Subcutaneous abdominal adipose tissue (tissue), 5 donors: ENCODE data around the gene ARID3A.
A peak's percentile ranks its signal among the peaks of the same experiment; 100 is the strongest.

ENCODE experiments used
- H3K27ac ChIP-seq: one replicate; pipeline ENCODE4 v1.7.0; 2013; ENCODE audit warnings: low read depth, mild to moderate bottlenecking, inconsistent platforms, low read length, moderate library complexity
- H3K27me3 ChIP-seq, 5 donors: one replicate each; pipeline ENCODE4 v1.7.0; 2013; ENCODE audit warnings: low read length in 5 of 5, inconsistent platforms in 1 of 5; ENCODE audit not compliant: control insufficient read depth in 5 of 5, insufficient read depth in 4 of 5
- H3K36me3 ChIP-seq, 5 donors: one replicate each; pipeline ENCODE4 v1.7.0; 2013; ENCODE audit warnings: low read length in 5 of 5; ENCODE audit not compliant: control insufficient read depth in 5 of 5, insufficient read depth in 5 of 5
- H3K4me1 ChIP-seq, 5 donors: one replicate each; pipeline ENCODE4 v1.7.0; 2013; ENCODE audit warnings: low read length in 5 of 5, mild to moderate bottlenecking in 3 of 5, moderate library complexity in 1 of 5; ENCODE audit not compliant: control insufficient read depth in 5 of 5, insufficient read depth in 5 of 5
- H3K4me3 ChIP-seq, 5 donors: one replicate each; pipeline ENCODE4 v1.7.0; 2013; ENCODE audit warnings: low read length in 5 of 5, low read depth in 1 of 5
- H3K9ac ChIP-seq, 5 donors: one replicate each; pipeline ENCODE4 v1.7.0; 2013; ENCODE audit warnings: low read length in 5 of 5, mild to moderate bottlenecking in 4 of 5, moderate library complexity in 3 of 5
- H3K9me3 ChIP-seq, 5 donors: one replicate each; pipeline ENCODE4 v1.7.0; 2013; ENCODE audit warnings: low read length in 5 of 5; ENCODE audit not compliant: control insufficient read depth in 5 of 5
- donor health status: healthy.
- donor health status: healthy.
- donor health status: healthy.
- donor health status: healthy.
- donor health status: healthy.

ARID3A gene

DNA sequence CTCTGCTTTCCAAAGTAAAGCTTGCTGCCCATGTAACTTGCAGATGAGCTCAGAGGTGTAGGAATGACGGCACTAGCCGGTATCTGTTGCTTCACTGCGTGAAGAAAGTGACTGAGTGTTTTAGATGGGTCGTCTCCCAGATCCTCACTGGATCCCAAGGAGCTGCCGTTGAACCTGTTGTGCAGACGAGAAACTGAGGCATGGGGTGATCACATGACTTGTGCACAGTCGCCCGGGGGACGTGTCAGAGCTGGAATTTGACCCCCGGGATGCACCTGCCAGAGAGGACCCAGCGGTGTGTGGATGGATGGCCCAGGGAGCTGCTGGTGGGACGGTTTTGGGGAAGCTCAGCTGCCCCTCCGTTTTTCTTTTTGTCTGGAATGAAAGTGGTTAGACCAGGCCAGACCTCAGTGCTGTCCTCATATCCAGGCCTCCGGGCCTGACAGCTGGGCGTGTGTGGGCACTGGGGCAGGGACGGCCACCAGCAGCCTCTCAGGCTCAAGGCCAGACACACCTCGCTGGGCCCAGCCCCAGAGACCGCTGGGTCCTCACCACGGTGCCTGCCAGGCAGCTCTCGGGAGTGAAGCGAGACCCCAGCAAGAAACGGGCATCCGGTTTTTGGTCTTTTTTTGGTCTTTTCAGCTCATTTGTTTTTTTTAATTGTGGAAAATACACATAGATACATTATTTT, 12.5 kb downstream of the ARID3A start:
- Histone ChIP-seq H3K9ac (no peak overlapping the region), H3K4me3 (no peak overlapping the region), H3K4me1 (peaks cover 4 to 72% (median 44%) of the 10 kb centered on the region in 5 donors), H3K9me3 (no peaks in the 10 kb centered on the region), H3K36me3 (peaks cover 0 to 16% (median 6%) of the 10 kb centered on the region in 5 donors), H3K27me3 (no peaks in the 10 kb centered on the region), H3K27ac (no peak overlapping the region)

DNA sequence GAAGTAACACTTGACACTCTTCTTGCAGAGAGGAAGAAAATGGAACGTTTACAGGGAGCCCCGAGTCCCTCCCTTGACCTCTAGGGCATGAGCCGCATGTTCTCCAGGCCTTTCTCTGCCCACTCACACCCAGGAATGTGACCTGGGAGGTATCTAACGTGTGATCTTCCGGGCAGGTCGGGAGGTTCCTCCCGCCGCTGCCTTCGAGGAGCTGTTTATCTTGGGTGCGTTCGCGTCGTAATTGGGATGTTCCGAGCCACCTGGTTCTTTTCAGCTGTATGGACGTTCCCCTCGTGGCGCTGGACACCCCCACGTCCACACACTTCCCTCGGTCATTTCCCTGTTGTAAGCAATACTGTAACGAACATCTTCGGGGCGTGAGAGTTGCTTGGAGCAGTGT, 13.6 kb downstream of the ARID3A start:
- Histone ChIP-seq H3K27me3 (no peaks in the 10 kb centered on the region), H3K36me3 (peaks cover 0 to 22% (median 6%) of the 10 kb centered on the region in 5 donors), H3K4me3 (no peak overlapping the region), H3K4me1 (peaks cover 4 to 67% (median 36%) of the 10 kb centered on the region in 5 donors), H3K27ac (no peak overlapping the region), H3K9ac (no peak overlapping the region), H3K9me3 (no peaks in the 10 kb centered on the region)

DNA sequence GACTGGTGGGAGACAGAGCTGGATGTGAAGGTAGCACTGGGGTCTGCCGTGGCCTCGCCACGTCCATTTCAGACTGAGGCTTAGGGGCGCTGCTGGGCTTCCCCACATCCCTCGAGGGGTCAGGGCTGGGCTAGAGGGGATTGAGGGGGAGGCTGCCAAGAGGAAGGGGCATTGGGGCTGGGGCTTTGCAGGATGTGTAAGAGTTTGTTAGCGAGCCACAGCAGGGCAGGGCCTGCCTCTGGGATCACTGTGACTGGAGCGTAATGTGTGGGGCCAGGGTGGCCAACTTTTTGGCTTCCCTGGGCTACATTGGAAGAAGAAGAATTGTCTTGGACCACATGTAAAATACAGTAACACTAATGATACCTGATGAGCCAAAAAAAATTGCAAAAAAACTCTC, 14.1 kb downstream of the ARID3A start:
- Histone ChIP-seq H3K36me3 (peaks cover 0 to 22% (median 6%) of the 10 kb centered on the region in 5 donors), H3K4me3 (no peak overlapping the region), H3K9ac (peak overlapping the region in 1 of 5 donors; percentile 47), H3K27ac (peak overlapping the region; percentile 41), H3K27me3 (no peaks in the 10 kb centered on the region), H3K9me3 (no peaks in the 10 kb centered on the region), H3K4me1 (peaks cover 4 to 65% (median 36%) of the 10 kb centered on the region in 5 donors)

DNA sequence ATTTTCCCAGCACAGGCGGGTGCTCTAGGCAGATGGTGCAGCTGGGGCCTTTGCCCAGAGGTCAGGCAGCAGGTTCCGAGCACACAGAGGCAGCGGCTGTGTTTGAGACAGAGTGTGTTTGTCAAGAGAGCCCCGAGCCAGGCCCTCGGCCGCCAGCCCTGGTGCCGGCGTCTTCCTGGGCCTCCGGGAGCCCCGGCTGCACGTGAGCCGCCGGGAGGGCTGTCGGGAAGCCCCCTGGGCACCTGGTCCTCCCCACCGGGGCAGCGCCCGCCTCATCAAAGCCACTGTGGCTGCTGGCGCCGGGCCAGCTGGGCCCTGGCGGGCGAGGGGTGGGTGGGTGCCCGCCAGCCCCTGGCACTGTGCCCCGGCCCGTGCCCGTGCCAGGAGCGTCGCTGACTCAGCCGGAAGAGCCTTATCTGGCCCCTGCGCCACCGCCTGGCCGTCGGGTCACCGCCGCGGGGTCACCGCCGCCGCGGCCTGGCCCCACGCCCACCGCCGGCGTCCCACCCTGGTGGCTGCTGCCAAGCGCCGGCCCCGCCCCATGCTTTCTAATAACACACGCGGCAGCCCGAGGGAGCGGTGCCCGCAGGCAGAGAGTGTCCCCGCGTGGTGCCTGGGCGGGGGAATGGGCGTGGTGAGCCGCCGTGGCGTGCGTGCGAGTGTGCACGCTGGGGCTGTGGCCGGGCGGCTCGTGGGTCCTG, 14.9 kb downstream of the ARID3A start:
- Histone ChIP-seq H3K9me3 (no peaks in the 10 kb centered on the region), H3K9ac (peak overlapping the region in 2 of 5 donors; percentile 30 to 47), H3K4me1 (peaks cover 4 to 66% (median 32%) of the 10 kb centered on the region in 5 donors), H3K36me3 (peaks cover 0 to 22% (median 6%) of the 10 kb centered on the region in 5 donors), H3K27me3 (no peaks in the 10 kb centered on the region), H3K27ac (peak overlapping the region; percentile 41), H3K4me3 (peak overlapping the region in 3 of 5 donors; percentile 42 to 62 (median 52))

DNA sequence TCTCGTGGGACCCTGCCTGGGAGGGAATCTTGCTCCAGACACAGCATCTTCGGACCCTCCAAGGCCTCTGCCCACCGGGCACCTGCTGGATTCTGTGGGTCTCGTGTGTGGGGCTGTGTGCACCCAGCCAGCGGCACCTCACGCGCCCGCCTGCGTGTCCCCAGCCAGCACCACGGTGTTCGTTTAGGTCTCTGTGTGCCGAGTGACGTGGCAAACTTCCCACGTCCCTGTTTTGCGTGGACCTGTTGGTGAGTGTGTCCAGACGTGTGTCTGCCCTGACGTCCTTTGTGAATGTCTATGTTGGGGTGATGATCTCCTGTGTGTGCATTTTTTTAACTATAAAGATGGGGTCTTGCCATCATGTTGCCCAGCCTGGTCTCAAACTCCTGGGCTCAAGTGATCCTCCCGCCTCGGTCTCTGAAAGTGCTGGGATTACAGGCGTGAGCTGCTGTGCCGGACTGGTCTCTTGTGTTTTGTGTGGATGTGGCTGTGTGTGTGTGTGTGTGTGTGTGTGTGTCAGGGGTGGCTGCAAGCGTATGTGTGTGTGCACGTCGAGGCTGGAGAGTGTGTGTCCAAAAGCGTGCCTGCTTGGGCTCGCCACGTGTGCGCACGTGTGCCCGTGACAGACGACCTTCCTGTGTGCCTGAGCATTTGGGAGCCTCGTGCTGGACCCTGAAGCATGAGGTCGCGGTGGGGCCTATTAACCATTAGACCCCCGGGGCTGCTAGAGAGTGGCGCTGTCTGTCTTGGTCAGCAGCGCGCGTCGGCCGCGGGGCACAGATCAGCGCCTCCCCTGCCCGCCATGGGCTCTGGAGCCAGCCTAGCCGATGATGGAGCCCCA, 15.7 kb downstream of the ARID3A start:
- Histone ChIP-seq H3K36me3 (peaks cover 0 to 22% (median 6%) of the 10 kb centered on the region in 5 donors), H3K4me1 (peaks cover 4 to 61% (median 32%) of the 10 kb centered on the region in 5 donors), H3K27me3 (no peaks in the 10 kb centered on the region), H3K9me3 (no peaks in the 10 kb centered on the region), H3K4me3 (peak overlapping the region in 4 of 5 donors; percentile 23 to 62 (median 47)), H3K9ac (no peak overlapping the region), H3K27ac (peak overlapping the region; percentile 41)

DNA sequence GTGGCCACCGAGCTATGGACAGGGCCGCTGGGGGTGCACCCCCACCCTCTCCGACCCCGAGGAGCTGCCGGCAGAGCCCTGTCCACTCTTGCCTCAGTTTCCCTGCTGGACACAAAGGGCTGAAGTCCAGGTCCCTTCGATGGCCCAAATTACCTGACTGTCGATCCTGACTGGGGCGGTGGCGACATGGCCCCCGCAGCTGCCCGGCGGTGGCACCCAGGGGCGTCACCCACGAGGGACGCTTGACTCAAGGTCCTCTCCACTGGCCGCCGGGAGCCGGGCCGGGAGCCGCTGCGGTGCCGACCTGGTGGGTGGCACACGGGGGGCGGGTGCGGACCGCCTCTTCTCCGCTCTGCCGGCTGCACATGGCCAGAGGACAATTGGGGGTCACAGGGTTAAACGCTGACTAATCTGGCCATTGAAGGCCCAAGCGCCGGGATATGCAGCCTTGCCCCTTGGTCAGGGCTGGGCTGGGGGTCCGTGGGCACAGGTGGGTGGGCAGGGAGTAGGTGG, 16.4 kb downstream of the ARID3A start:
- Histone ChIP-seq H3K4me3 (peak overlapping the region in 1 of 5 donors; percentile 62), H3K9ac (no peak overlapping the region), H3K9me3 (no peaks in the 10 kb centered on the region), H3K36me3 (peaks cover 0 to 20% (median 6%) of the 10 kb centered on the region in 5 donors), H3K27me3 (no peaks in the 10 kb centered on the region), H3K4me1 (peaks cover 4 to 66% (median 34%) of the 10 kb centered on the region in 5 donors), H3K27ac (no peak overlapping the region)

DNA sequence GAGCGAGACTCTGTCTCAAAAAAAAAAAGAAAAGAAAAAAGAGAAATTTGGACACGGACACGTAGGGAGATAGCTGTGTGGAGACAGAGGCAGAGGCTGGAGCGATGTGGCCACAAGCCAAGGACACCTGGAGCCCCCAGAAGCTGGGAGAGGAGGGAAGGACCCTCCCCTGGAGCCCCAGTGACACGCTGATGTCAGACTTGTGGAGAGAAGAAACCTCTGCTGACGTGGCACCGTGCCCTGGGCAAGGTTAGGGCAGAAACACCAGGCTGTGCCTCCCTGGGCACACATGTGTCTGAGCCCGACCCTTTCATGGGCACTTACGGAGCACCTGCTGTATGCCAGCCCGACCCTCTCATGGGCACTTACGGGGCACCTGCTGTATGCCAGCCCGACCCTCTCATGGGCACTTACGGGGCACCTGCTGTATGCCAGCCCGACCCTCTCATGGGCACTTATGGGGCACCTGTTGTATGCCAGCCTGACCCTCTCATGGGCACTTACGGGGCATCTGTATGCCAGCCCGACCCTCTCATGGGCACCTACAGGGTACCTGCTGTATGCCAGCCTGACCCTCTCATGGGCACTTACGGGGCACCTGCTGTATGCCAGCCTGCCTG, 17.8 kb downstream of the ARID3A start:
- Histone ChIP-seq H3K36me3 (peaks cover 0 to 22% (median 5%) of the 10 kb centered on the region in 5 donors), H3K27me3 (no peaks in the 10 kb centered on the region), H3K27ac (no peak overlapping the region), H3K9me3 (no peaks in the 10 kb centered on the region), H3K9ac (no peak overlapping the region), H3K4me3 (no peak overlapping the region), H3K4me1 (peaks cover 4 to 69% (median 34%) of the 10 kb centered on the region in 5 donors)

DNA sequence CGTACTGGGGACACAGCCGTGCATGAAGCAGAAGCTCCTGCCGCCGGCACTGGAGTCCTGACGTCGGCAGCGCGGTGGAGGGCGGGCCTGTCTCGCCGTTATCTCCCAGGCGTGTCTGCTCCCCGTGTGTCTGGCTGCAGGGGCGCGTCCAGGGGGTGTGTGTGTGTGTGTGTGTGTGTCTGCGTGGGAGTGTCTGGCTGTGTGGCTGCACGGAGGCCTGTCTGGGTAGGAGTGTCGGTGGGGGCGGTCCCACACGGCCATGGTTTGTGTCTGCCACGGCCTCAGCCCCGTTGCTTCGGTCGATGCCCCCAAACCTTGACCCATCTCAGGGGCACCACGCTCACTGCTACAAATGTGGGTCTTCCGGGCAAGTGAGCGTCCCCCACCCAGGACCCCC, 18.3 kb downstream of the ARID3A start:
- Histone ChIP-seq H3K9ac (no peak overlapping the region), H3K4me1 (peaks cover 4 to 72% (median 34%) of the 10 kb centered on the region in 5 donors), H3K36me3 (peaks cover 0 to 22% (median 5%) of the 10 kb centered on the region in 5 donors), H3K27ac (no peak overlapping the region), H3K9me3 (no peaks in the 10 kb centered on the region), H3K27me3 (no peaks in the 10 kb centered on the region), H3K4me3 (no peak overlapping the region)

DNA sequence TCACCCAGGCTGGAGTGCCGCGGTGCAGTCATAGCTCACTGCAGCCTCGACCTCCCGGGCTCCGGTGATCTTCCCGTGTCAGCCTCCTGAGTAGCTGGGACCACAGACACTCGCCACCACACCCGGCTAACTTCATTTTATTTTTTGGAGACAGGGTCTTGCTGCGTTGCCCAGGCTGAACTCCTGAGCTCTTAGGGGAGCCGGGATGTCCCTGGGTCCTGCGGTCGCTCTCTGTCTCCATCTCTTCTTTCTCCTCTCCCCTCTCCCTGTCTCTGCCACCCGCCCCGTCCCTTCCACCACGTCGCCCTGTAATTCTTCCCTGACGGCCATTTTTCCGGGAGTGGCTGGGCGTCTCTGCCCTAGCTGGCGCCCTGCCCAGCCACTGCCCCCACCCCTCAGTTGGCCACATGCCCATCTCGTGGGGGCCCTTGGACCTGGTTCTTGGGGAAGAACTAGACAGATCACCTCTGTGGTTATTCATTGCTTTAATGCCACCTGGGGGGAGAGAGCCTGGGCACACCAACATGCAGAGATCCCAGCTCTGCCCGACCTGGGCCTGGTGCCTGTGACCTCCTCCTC, 18.9 kb downstream of the ARID3A start:
- H3K36me3 ChIP-seq: peaks cover 0 to 18% (median 5%) of the 10 kb centered on the region in 5 donors
- no peak overlapping the region for H3K27ac ChIP-seq
- no peaks in the 10 kb centered on the region for H3K27me3 ChIP-seq
- no peak overlapping the region for H3K9ac ChIP-seq
- no peak overlapping the region for H3K4me3 ChIP-seq
- no peaks in the 10 kb centered on the region for H3K9me3 ChIP-seq
- H3K4me1 ChIP-seq: peaks cover 4 to 66% (median 34%) of the 10 kb centered on the region in 5 donors
